ENCODE data around the gene ANKMY1. TPM values are rescaled to one million over a fixed set of nuclear protein-coding genes. Genes with fewer than 3 reads are reported as not detected.

ANKMY1 gene
- polyA plus RNA-seq, 3 donors, result 2.1 to 22.9 (median 2.9) TPM

GRCh38 chr2:240454106-240454901 is 103.5 kb downstream of the ANKMY1 start:
- Histone ChIP-seq H3K9me3 (replicated peaks in 1 of 2; ENCODE audit: control insufficient read depth in 1 of 2, insufficient read depth in 1 of 2, low read length in 2 of 2) (peaks cover 0 to 13% of the 10 kb centered on the region in 2 donors), H4K20me1 (ENCODE audit: insufficient read depth, low read length) (no peaks in the 10 kb centered on the region), H3K79me2 (ENCODE audit: insufficient read depth, low read length) (no peaks in the 10 kb centered on the region), H3K36me3 (replicated peaks in 1 of 2; ENCODE audit: control insufficient read depth in 1 of 2, insufficient read depth in 2 of 2, low read length in 2 of 2) (no peaks in the 10 kb centered on the region), H3K9ac (ENCODE audit: insufficient read depth, low read length, poor library complexity, severe bottlenecking) (no peak overlapping the region), H3K4me1 (ENCODE audit: control insufficient read depth in 1 of 2, insufficient read depth in 2 of 2, low read length in 2 of 2) (no peaks in the 10 kb centered on the region), H3K27me3 (ENCODE audit: control insufficient read depth in 2 of 2, insufficient read depth in 2 of 2, low read length in 2 of 2) (peaks cover 26 to 64% of the 10 kb centered on the region in 2 donors), H2AFZ (ENCODE audit: insufficient read depth, low read depth, low read length, poor library complexity, severe bottlenecking) (no peak overlapping the region), H3K27ac (ENCODE audit: low read depth in 1 of 2, low read length in 2 of 2) (no peak overlapping the region), H3K4me2 (replicated peaks; ENCODE audit: extremely low read depth, low read length, poor library complexity, severe bottlenecking) (no peak overlapping the region), H3K4me3 (replicated peaks in 1 of 3; ENCODE audit: low read depth in 2 of 3, low read length in 3 of 3) (no peak overlapping the region)
- Mint-ChIP-seq H3K4me1 (no peaks in the 10 kb centered on the region), H3K36me3 (peaks cover 2 to 5% of the 10 kb centered on the region in 2 donors), H3K27ac (peak overlapping the region in 1 of 7 donors; percentile 13), H3K27me3 (ENCODE audit: low read depth in 3 of 3) (peaks cover 60 to 82% (median 63%) of the 10 kb centered on the region in 3 donors), H3K4me3 (peak overlapping the region in 1 of 2 donors; percentile 84), H3K9me3 (peaks cover 0 to 19% (median 3%) of the 10 kb centered on the region in 7 donors)
- WGBS (ENCODE audit: insufficient coverage), result 12% methylated on average over 34 of the region's 35 CpGs
- no peak for DNase-seq
- intact Hi-C loops (cut with micrococcal nuclease), result no loop called here
- TF ChIP-seq CTCF (IDR thresholded peaks at IDR 0.05), result no peak

- Mint-ChIP-seq H3K9me3 (peaks cover 0 to 19% (median 3%) of the 10 kb centered on the region in 7 donors), H3K4me3 (peak overlapping the region in 1 of 2 donors; percentile 84), H3K4me1 (no peaks in the 10 kb centered on the region), H3K36me3 (peaks cover 2 to 5% of the 10 kb centered on the region in 2 donors), H3K27me3 (ENCODE audit: low read depth in 3 of 3) (peaks cover 60 to 87% (median 63%) of the 10 kb centered on the region in 3 donors), H3K27ac (peak overlapping the region in 1 of 7 donors; percentile 13)
- Histone ChIP-seq H3K79me2 (ENCODE audit: insufficient read depth, low read length) (no peaks in the 10 kb centered on the region), H4K20me1 (ENCODE audit: insufficient read depth, low read length) (no peaks in the 10 kb centered on the region), H3K9me3 (replicated peaks in 1 of 2; ENCODE audit: control insufficient read depth in 1 of 2, insufficient read depth in 1 of 2, low read length in 2 of 2) (peaks cover 0 to 13% of the 10 kb centered on the region in 2 donors), H3K36me3 (replicated peaks in 1 of 2; ENCODE audit: control insufficient read depth in 1 of 2, insufficient read depth in 2 of 2, low read length in 2 of 2) (no peaks in the 10 kb centered on the region), H2AFZ (ENCODE audit: insufficient read depth, low read depth, low read length, poor library complexity, severe bottlenecking) (no peak overlapping the region), H3K4me3 (replicated peaks in 1 of 3; ENCODE audit: low read depth in 2 of 3, low read length in 3 of 3) (no peak overlapping the region), H3K4me2 (replicated peaks; ENCODE audit: extremely low read depth, low read length, poor library complexity, severe bottlenecking) (no peak overlapping the region), H3K4me1 (ENCODE audit: control insufficient read depth in 1 of 2, insufficient read depth in 2 of 2, low read length in 2 of 2) (no peaks in the 10 kb centered on the region), H3K9ac (ENCODE audit: insufficient read depth, low read length, poor library complexity, severe bottlenecking) (no peak overlapping the region), H3K27ac (ENCODE audit: low read depth in 1 of 2, low read length in 2 of 2) (no peak overlapping the region), H3K27me3 (ENCODE audit: control insufficient read depth in 2 of 2, insufficient read depth in 2 of 2, low read length in 2 of 2) (peaks cover 26 to 66% of the 10 kb centered on the region in 2 donors)
- no peak for TF ChIP-seq CTCF (IDR thresholded peaks at IDR 0.05)
- DNase-seq, result no peak
- 2% methylated on average over 52 of the region's 81 CpGs for WGBS (ENCODE audit: insufficient coverage)
- intact Hi-C loops (cut with micrococcal nuclease), result no loop called here
Measured at GRCh38 chr2:240453461-240454105, 104.2 kb downstream of the ANKMY1 start.

Measured in CD14-positive monocyte (primary cell).